Activated CD8-positive, alpha-beta memory T cell treated with anti-CD3 and anti-CD28 coated beads, Interleukin-2, amount 50 U/mL, for 1 hour (primary cell): ENCODE measurements around the gene TCF4.

ENCODE experiments used
- DNase-seq: peaks from one replicate; pipeline ENCODE4 v3.0.0-alpha.2; 2020; ENCODE audit errors: extremely low read depth

The TCF4 gene

GRCh38 chr18:55264108-55264507 lies 323.9 kb downstream of the TCF4 start:
- no peak for DNase-seq

DNA sequence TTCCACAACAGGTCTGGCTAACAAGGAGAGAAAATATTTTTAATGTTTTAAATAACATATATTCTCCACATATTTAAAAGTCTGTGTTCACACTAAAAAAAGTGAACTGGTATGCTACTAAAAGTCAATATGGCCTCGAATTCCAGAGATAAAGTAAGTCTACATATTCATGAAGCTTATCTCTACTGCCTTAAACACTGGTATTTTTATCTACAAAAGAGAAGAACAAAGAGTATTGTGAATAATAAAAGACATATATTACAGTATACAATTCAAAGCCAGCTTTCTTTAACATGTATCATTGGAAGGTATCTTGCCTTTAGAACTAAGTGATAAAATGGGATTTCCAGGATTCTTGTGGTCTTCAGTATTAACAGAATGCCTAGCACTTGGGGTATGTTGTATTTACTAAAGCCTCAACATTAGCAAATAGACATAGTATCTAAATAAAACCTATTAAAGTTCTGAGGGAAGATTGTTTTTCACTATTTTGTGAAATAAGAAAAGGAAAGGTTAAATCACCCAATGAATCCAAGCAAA lies 325.9 kb downstream of the TCF4 start:
- DNase-seq, result no peak

DNA sequence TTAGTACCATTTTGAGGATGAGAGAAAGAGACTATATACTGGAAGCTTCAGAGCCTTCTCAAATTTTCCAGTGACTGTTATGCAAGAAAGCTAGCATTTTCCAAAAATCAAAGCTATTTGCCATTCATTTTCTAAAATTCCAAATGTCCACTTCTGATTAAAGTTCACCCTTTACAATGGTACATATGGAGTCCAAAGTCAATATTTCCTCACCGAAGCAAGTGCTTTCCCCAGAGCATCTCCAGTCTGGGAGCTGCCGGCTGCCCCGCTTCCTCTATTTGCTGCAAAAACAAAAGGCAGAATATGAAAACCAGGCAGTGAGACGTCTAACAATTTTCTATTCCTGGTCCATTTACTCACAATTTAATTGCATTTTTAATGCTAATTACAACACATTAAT lies 326.7 kb downstream of the TCF4 start:
- DNase-seq, result no peak

GRCh38 chr18:55258088-55258487 lies 329.9 kb downstream of the TCF4 start:
- no peak for DNase-seq

DNA sequence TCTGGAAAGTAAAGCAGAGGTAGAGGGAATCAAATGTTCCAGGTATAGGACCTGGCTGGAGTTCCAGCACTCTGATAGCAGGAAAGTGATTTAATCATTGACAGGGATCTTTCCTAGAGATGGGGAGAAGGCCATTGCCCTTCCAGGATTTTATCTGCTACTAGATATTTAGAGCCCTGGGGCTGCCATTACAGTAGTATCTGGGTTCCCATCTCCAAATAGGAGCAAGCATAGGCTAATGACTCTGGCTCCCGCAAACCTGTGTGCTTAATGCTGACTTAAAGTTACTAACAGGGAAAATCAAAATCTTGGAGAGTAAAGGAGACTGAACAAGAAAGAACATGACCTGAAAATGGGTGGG lies 331.1 kb downstream of the TCF4 start:
- DNase-seq, result no peak

DNA sequence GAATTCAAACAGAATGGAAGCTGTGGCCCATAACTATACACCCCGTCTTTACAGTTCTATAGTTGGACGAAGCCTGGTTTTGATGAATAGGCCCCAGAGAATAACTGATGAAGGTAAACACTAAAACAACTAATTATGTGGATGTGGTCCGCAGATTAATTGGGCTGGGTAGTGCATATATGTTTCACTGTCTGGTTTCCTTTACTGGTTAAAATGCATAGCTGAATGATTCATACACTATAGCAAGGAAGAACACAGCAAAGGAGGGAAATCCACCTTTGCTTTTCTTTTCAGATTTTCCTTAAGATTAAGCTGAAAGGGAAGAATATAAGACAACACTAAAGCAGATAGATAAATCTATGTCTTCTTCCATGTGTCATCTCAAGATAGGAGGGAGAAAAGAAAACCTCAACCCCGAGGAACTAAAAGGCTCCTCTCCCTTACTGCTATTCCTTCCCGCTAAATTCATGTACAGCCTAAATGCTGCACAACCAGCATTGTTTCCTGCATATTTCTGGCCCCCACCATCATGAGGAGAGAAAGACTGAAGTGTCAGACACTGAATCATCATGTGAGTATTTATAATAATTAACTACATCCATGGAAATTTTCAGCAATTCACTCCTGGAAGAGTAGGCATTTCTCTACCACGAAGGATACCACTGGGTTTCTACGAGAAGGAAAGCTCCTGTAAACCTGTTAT lies 331.6 kb downstream of the TCF4 start:
- DNase-seq, result no peak

DNA sequence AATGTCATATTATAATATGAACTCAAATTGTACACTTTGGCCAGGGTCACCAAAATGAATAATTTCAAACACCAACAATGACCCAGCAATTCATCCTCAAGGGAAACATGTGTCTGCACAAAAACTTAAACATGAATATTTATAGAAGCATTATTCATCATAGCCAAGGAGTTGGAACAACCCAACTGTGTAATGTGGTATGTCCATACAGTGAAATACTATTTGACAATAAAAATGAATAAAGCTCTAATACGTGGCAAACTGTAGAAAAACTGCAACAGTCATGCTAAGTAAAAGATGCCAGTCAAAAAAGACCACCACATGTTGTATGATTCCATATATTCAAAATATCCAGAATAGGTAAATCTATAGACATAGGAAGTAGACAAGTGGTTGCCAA lies 334.2 kb downstream of the TCF4 start:
- DNase-seq, result no peak

DNA sequence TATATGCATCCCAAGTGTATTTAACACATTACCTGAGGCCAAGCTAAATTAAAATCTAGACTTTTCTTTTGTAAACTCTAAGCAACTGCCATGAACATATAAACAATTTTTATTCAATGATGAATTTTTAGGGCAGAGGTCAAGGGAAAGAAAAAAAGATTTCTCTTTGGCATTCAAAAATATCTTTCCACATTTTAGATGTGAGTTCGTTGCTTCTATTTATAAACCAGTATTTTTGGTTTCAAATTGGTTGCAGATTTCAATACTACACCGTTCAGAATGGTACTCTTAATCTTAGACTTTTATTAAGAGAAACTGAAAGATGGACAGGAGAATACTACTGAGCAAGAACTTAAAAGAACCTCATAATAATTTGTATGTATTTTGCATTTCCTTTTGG lies 335.1 kb downstream of the TCF4 start:
- no peak for DNase-seq

- no peak for DNase-seq
Observed at GRCh38 chr18:55252053-55252675, 335.8 kb downstream of the TCF4 start.

- DNase-seq, result no peak
Observed at GRCh38 chr18:55251254-55251971, 336.6 kb downstream of the TCF4 start.

GRCh38 chr18:55250768-55251173 lies 337.2 kb downstream of the TCF4 start:
- no peak for DNase-seq

- DNase-seq, result no peak
Observed at GRCh38 chr18:55249550-55249949, 338.4 kb downstream of the TCF4 start.

GRCh38 chr18:55248495-55248894 lies 339.5 kb downstream of the TCF4 start:
- no peak for DNase-seq

GRCh38 chr18:55247032-55247431 lies 341.0 kb downstream of the TCF4 start:
- no peak for DNase-seq

DNA sequence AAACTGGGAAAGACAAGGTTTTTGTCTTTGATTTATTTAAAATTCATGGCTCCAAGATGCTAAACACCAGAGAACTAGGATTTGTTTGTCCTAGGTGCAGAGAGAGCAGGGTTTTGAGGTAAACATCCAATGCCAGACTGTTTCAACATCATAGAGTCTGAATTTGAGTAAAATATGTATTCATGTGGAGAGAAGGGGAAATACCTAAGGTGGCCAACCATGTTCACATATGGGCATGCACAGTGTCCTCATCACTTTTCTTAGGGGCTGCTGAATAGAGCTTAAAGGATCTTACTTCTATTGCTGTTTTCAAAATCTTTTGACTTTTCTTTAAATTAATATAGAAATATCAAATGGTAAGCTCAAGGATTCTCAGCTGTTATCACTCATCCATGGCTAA lies 341.7 kb downstream of the TCF4 start:
- DNase-seq, result no peak

- no peak for DNase-seq
Observed at GRCh38 chr18:55245211-55245614, 342.8 kb downstream of the TCF4 start.

GRCh38 chr18:55244546-55244945 lies 343.4 kb downstream of the TCF4 start:
- DNase-seq, result no peak

- no peak for DNase-seq
Observed at GRCh38 chr18:55243857-55244256, 344.1 kb downstream of the TCF4 start.

DNA sequence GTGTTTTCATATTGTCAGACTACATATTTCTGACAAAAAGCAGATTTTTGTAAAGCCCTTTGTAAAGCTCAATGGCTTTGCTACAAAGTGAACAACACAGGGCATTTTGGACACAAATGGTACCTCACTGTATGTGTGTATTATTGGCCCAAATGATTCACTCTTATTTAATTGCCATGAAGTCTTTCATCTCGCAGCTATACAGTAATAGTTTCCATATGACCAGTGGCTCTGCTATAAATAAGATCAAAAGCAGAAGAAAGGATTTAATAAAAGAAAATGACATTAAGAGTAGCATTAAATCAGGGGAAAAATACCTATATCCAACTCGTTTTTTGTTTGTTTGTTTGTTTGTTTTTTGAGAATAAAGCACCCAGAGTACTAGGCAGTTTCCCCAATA lies 344.7 kb downstream of the TCF4 start:
- DNase-seq, result no peak

DNA sequence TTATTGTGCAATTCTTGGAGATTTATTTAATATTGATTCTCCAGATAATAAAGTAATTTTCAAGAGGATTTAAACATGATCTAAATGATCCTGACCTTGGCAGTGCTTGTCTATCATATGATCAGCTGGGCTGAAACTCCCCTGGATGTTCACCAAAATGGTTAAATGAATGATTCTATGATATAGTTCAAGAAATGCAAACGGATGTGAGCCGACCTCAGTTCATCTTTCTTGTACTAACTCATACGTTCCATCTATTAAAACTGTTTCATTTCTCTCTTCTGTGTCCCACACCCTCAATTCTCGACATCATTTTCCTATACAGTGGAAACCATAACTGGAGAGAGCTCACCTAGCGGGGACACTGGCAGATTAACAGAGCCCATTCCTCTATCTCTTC lies 347.0 kb downstream of the TCF4 start:
- DNase-seq, result no peak

DNA sequence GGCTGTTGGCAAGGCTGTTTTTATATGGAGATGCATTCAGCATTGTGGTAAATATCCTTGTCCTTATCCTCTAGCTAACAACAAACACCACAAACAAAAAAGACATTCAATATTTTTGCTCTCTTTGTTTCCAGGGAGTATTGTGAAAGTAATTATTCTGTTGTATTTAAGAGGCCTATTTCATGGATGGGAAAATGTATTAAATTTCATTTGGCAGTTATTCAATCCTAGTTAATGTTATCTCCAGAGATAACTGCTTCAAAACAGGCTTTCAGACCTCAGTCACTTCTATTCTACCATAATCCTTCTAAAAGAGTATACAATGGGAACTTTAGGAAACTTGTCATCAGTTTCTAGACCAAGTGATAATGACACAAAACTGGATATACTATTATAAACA lies 348.3 kb downstream of the TCF4 start:
- no peak for DNase-seq

GRCh38 chr18:55237660-55238059 lies 350.3 kb downstream of the TCF4 start:
- no peak for DNase-seq
